ENCODE measurements around the gene MRPL14.

- TF ChIP-seq CTCF (IDR thresholded peaks at IDR 0.05; ENCODE audit: low read depth, low read length, poor library complexity, severe bottlenecking) (peak; percentile 54), EZH2phosphoT487 (IDR thresholded peaks at IDR 0.05; ENCODE audit: borderline replicate concordance, low read length) (no peak)
Observed at GRCh38 chr6:44100088-44100550, 27.1 kb downstream of the MRPL14 start.
